ENCODE measurements around the gene STAT5A.
"Not testable (repeated sequence)": the region's sequence is repeated elsewhere in the genome, so short reads cannot be mapped to it uniquely, and the experiment has no call there.

Gene STAT5A

GRCh38 chr17:42305031-42305330 is 16.7 kb downstream of the STAT5A start:
- not testable (repeated sequence) for DNase-seq (ENCODE audit: low read depth in 4 of 4, low spot score in 1 of 4)

GRCh38 chr17:42305543-42306384 is 17.5 kb downstream of the STAT5A start:
- no peak for DNase-seq (ENCODE audit: low read depth in 4 of 4, low spot score in 1 of 4)

DNA sequence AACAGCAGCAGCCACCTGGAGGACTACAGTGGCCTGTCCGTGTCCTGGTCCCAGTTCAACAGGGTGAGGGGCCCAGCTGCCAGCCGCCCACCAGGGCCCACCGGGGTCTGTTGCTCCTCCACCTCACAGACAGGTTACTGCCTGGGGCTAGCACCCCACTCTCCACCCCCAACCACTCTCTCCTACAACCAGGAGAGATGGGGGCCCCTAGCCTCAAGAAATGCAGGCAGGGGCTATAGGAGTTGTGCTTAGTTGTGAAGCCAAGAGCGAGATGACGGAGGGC is 18.0 kb downstream of the STAT5A start:
- DNase-seq (ENCODE audit: low read depth in 4 of 4, low spot score in 1 of 4) = no peak

DNA sequence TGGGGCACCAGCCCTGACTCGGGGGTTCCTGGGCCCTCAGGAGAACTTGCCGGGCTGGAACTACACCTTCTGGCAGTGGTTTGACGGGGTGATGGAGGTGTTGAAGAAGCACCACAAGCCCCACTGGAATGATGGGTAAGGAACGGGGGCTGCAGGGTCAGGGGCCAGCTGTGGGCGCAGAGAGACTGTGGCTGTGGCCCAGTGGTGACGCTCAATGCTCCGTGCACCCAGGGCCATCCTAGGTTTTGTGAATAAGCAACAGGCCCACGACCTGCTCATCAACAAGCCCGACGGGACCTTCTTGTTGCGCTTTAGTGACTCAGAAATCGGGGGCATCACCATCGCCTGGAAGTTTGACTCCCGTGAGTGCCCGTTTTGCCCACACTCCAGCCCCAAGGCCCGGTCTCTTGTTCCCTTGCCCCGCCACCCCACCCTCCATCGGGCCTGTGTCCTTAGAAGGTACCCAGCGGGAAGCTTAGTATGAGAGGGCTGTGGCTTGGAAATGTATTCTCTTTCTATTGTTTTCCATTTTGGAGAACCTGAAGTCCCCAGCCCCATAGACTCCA is 19.1 kb downstream of the STAT5A start:
- DNase-seq (ENCODE audit: low read depth in 4 of 4, low spot score in 1 of 4) = no peak

GRCh38 chr17:42308446-42308845 is 20.1 kb downstream of the STAT5A start:
- DNase-seq (ENCODE audit: low read depth in 4 of 4, low spot score in 1 of 4) = no peak

DNA sequence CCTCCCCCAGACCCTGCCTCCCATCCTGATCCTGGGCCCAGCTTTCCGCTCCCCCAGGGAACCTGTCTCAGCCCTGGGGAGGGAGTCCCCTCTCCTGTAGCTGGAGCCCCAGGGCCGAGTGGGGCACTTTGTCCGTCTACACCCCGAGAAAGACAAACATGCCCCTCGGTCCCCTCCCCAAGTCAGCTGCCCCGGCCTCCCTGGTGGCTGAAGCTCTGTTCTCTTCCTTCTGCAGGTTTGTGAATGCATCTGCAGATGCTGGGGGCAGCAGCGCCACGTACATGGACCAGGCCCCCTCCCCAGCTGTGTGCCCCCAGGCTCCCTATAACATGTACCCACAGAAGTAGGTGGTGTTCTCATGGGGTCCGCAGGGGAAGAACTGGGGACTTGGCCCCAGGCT is 20.8 kb downstream of the STAT5A start:
- DNase-seq (ENCODE audit: low read depth in 4 of 4, low spot score in 1 of 4) = no peak

DNA sequence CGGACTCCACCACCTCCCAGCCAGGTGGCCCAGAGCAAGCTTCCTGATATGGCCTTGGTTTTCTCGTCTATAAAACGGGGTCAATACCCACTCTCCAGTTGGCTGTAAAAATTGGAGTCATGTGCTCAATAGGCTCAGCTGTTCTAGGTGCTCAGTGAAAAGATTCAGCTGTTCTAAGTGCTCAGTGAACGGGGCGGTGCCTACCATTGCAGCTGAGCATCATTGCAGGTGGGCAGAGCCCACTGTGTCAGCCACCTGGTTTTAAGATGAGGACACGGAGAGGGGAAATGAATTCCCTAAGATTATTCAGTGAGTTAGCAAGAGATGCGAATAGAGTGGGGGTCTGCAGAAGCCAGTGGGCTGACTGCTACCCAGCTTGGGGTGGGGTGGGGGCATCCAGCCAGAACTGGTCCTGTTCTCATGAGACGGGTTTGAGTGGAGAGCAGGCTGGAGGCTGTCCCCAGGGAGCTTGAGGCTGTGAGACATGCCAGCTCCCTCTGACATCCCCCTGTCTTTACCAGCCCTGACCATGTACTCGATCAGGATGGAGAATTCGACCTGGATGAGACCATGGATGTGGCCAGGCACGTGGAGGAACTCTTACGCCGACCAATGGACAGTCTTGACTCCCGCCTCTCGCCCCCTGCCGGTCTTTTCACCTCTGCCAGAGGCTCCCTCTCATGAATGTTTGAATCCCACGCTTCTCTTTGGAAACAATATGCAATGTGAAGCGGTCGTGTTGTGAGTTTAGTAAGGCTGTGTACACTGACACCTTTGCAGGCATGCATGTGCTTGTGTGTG is 21.9 kb downstream of the STAT5A start:
- DNase-seq (ENCODE audit: low read depth in 4 of 4, low spot score in 1 of 4) = no peak

- no peak for DNase-seq (ENCODE audit: low read depth in 4 of 4, low spot score in 1 of 4)
These were observed 22.5 kb downstream of the STAT5A start for GRCh38 chr17:42310787-42311215.

- DNase-seq (ENCODE audit: low read depth in 4 of 4, low spot score in 1 of 4) = no peak
These were observed 23.1 kb downstream of the STAT5A start for GRCh38 chr17:42311240-42312034.

DNA sequence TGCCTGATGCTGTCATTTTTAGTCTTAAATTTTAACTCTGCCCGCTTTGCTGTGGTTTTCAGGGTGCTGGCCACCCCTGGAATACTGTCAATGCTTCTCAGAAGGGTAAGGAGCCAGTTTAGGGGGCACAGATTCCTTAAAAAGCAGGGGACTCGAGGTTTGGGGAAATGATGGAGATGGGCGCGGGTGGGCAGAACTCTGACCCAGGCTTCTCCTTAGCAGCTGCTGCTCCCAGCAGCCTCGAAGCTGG is 23.7 kb downstream of the STAT5A start:
- no peak for DNase-seq (ENCODE audit: low read depth in 4 of 4, low spot score in 1 of 4)

DNA sequence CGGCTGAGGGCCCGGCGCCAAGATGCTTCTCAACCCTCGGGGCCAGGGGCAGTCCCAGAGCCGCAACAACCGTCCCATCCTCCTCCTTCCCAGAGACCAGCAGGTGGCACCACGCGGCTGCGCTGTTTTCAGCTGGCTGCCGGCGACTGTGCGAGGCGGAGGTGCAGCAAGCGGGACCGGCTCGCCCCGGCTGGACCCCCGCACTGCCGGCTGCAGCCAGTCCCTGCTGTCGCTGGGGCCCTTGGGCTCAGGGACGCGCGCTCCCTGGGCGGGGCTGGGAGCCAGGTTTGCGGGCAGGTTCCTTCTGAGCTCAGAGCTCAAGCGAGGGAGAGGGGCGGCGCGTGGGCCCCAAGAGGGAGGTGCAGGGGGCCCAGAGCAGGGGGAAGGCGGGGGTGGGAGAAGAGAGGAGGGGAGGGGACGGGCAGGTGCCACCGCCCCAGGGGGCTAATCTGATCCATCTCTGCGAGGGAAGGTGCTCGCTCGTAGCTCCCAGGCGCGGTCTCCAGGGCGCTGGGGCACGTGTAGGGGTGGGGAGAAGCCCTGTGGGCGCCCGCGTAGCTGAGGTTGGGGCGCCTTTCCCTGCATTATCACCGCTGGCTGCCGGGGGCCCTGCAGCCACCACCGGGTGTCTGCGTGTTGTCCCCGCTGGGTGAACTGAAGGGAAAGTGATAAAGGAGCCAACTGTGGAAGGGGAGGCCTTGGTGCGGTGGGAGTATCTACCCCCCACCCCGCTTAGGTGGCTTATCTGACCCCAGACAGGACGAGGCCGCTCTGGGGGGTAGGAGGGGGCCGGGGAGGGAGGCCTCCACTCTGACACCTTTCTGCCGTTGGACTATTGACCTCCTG is 24.2 kb downstream of the STAT5A start:
- DNase-seq (ENCODE audit: low read depth in 4 of 4, low spot score in 1 of 4) = peak in 2 of 4 experiments; percentile 68 to 75

GRCh38 chr17:42313389-42313772 is 25.1 kb downstream of the STAT5A start:
- DNase-seq (ENCODE audit: low read depth in 4 of 4, low spot score in 1 of 4) = no peak

- DNase-seq (ENCODE audit: low read depth in 4 of 4, low spot score in 1 of 4) = peak in 1 of 4 experiments; percentile 34
These were observed 25.7 kb downstream of the STAT5A start for GRCh38 chr17:42313773-42314566.

GRCh38 chr17:42315402-42316156 is 27.3 kb downstream of the STAT5A start:
- DNase-seq (ENCODE audit: low read depth in 4 of 4, low spot score in 1 of 4) = no peak

- no peak for DNase-seq (ENCODE audit: low read depth in 4 of 4, low spot score in 1 of 4)
These were observed 28.5 kb downstream of the STAT5A start for GRCh38 chr17:42316755-42317154.

GRCh38 chr17:42317266-42317845 is 29.1 kb downstream of the STAT5A start:
- DNase-seq (ENCODE audit: low read depth in 4 of 4, low spot score in 1 of 4) = no peak

DNA sequence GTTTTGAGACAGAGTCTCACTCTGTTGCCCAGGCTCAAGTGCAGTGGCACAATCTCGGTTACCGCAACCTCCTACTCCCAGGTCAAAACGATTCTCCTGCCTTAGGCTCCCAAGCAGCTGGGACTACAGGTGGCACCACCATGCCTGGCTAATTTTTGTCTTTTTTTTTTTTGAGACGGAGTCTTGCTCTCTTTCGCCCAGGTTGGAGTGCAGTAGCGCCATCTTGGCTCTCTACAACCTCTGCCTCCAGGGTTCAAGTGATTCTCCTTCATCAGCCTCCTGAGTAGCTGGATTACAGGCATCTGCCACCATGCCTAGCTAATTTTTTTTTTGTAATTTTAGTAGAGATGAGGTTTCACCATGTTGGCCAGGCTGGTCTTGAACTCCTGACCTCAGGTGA is 29.7 kb downstream of the STAT5A start:
- not testable (repeated sequence) for DNase-seq (ENCODE audit: low read depth in 4 of 4, low spot score in 1 of 4)

- DNase-seq (ENCODE audit: low read depth in 4 of 4, low spot score in 1 of 4) = no peak
These were observed 33.3 kb downstream of the STAT5A start for GRCh38 chr17:42321555-42321954.

Measured in stimulated activated CD4-positive, alpha-beta T cell treated with anti-CD3 and anti-CD28 coated beads, Interleukin-1b, Interleukin-23, amount 100 ng/mL, for 24 hours (primary cell).